Spleen (tissue), 7 donors: ENCODE results near the gene SAAL1.

Experiments used
- CTCF ChIP-seq, 11 experiments: fragments of 200-600 bp in 7 of 11; fragments of 450-650 bp in 4 of 11; sonication (generic) in 4 of 11; IDR thresholded peaks in 8 of 11; conservative IDR thresholded peaks in 3 of 11; 1 replicate in 7 of 11; 2 replicates in 4 of 11; pipeline versions ENCODE4 v1.4.0 to v1.8.0; 2016 to 2021; ENCODE audit warnings: antibody characterized with exemption in 11 of 11, inconsistent platforms in 4 of 11, mild to moderate bottlenecking in 1 of 11
- POLR2A ChIP-seq, 3 donors: fragments of 450-650 bp; IDR thresholded peaks; one replicate each; pipeline ENCODE4 v1.5.1; 2017; ENCODE audit warnings: antibody characterized with exemption in 3 of 3, mild to moderate bottlenecking in 1 of 3
- POLR2AphosphoS5 ChIP-seq, 3 donors: sonication (generic); formaldehyde crosslinking; IDR thresholded peaks; one replicate each; pipeline ENCODE4 v1.5.1; 2017; ENCODE audit warnings: antibody characterized with exemption in 3 of 3
- donor health status: DM: no; HTN: no; CAD: no; lungs with moderate emphysema.
- donor health status: DM: no; HTN: no; CAD: no.
- donor health status: DM: no; HTN: no; CAD: no.

- TF ChIP-seq POLR2A (IDR thresholded peaks at IDR 0.05) = no peak
- TF ChIP-seq CTCF (IDR thresholded peaks at IDR 0.05 in 8 of 11, conservative IDR thresholded peaks at IDR 0.05 in 3 of 11) = no peak
- no peak for TF ChIP-seq POLR2AphosphoS5 (IDR thresholded peaks at IDR 0.05)
These were observed 30.4 kb downstream of the SAAL1 start for GRCh38 chr11:18075444-18075843.
